Stimulated activated naive CD8-positive, alpha-beta T cell treated with anti-CD3 and anti-CD28 coated beads, Interleukin-15, amount 100 ng/mL, for 72 hours (primary cell): ENCODE results near the gene GCNT1.
"Not testable (repeated sequence)": the region's sequence is repeated elsewhere in the genome, so short reads cannot be mapped to it uniquely, and the experiment has no call there.

Source experiments
- ATAC-seq: fragments of 150-1000 bp; cut with Tn5 transposase; 2 replicates; pipeline ENCODE4 v1.10.0; 2021; ENCODE audit warnings: mild to moderate bottlenecking, moderate library complexity
- DNase-seq, 2 donors: peaks; one replicate each; pipeline ENCODE4 v3.0.0; 2021 to 2022
- H3K27ac Mint-ChIP-seq, 2 donors: one replicate each; pipeline ENCODE4 v1.8.0; 2022; ENCODE audit warnings: mild to moderate bottlenecking in 2 of 2, mixed read lengths in 2 of 2, moderate library complexity in 2 of 2
- H3K27me3 Mint-ChIP-seq: one replicate; pipeline ENCODE4 v1.8.0; 2022; ENCODE audit warnings: mixed read lengths
- H3K4me1 Mint-ChIP-seq: one replicate; pipeline ENCODE4 v1.8.0; 2022; ENCODE audit warnings: mild to moderate bottlenecking, mixed read lengths
- H3K4me3 Mint-ChIP-seq, 2 donors: one replicate each; pipeline ENCODE4 v1.8.0; 2022; ENCODE audit warnings: mild to moderate bottlenecking in 2 of 2, mixed read lengths in 2 of 2, moderate library complexity in 1 of 2
- H3K9me3 Mint-ChIP-seq, 2 donors: one replicate each; pipeline ENCODE4 v1.8.0; 2022; ENCODE audit warnings: mixed read lengths in 2 of 2

Gene GCNT1

DNA sequence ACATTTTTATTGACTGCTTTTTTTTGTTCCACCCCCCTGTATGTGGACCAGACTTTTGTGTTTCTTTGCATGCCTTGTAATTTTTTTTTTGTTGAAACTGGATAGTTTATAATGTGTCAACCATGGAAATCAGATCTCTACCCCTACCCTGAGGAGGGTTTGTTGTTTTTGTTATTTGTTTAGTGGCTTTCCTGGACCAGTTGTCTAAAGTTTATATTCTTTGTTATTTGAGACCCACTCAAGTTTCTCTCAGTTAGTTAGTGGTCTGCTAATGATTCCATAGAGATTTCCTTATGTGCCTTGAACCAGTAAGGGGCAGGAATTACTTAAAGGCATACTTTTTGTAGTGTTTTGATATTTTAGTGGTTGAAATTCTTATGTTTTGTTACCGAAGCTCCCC lies 41.1 kb downstream of the GCNT1 start:
- H3K9me3 Mint-ChIP-seq: peaks cover 0 to 4% of the 10 kb centered on the region in 2 donors
- H3K4me1 Mint-ChIP-seq: no peaks in the 10 kb centered on the region
- H3K4me3 Mint-ChIP-seq: no peak overlapping the region
- H3K27ac Mint-ChIP-seq: no peak overlapping the region
- DNase-seq (no peak), ATAC-seq (no peak)
- no peaks in the 10 kb centered on the region for H3K27me3 Mint-ChIP-seq

DNA sequence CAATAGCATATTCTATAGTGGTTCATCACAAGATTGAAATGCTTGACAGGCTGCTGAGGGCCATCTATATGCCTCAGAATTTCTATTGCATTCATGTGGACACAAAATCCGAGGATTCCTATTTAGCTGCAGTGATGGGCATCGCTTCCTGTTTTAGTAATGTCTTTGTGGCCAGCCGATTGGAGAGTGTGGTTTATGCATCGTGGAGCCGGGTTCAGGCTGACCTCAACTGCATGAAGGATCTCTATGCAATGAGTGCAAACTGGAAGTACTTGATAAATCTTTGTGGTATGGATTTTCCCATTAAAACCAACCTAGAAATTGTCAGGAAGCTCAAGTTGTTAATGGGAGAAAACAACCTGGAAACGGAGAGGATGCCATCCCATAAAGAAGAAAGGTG lies 43.8 kb downstream of the GCNT1 start:
- DNase-seq: no peak
- Mint-ChIP-seq H3K9me3 (no peaks in the 10 kb centered on the region), H3K4me3 (no peak overlapping the region), H3K27me3 (no peaks in the 10 kb centered on the region), H3K4me1 (no peaks in the 10 kb centered on the region), H3K27ac (no peak overlapping the region)
- ATAC-seq: no peak

DNA sequence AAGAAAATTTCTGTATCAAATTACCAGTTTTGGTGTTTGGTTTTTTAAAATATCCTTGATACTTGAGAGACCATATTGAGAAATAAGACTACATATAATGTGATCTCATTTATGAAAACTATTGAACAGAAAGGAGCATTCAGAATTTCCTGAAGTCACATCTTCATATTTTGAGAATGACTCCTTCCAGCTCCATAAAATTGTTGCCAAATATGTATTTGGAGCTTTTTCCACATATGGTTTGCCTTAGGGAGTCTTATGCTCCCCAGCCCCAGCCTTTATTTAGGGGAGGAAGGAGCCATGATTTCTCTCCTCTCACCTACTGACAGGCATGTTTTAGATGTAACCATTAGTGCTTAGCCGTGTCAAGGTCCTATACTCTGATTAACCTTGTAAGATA lies 51.1 kb downstream of the GCNT1 start:
- Mint-ChIP-seq H3K27me3 (no peaks in the 10 kb centered on the region), H3K4me1 (no peaks in the 10 kb centered on the region)

DNA sequence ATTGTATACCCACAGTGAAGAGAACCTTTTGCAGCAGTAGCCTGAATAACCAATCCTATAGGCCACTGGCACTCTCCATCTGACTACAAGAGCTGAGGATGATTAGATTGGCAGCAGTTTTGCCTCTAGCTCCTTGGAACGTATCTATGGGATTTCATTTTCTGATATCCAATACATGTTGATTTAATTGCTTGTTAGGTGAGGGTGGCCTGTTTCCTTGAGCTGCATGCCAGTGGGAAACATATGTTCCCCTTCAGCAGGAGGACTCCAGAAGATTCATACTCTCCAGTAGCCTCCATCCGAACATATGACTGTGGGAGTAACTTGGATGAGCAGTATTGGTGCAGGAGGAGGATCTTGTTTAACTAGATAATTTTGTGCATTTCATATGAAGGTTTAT lies 51.5 kb downstream of the GCNT1 start:
- Mint-ChIP-seq H3K27me3 (no peaks in the 10 kb centered on the region), H3K9me3 (peaks cover 0 to 3% of the 10 kb centered on the region in 2 donors), H3K4me3 (no peak overlapping the region), H3K4me1 (no peaks in the 10 kb centered on the region), H3K27ac (no peak overlapping the region)
- no peak for DNase-seq
- ATAC-seq: no peak

More for the DNA sequence above, 51.1 kb downstream of the GCNT1 start:
- Mint-ChIP-seq H3K27ac (no peak overlapping the region), H3K9me3 (peaks cover 0 to 3% of the 10 kb centered on the region in 2 donors), H3K4me3 (no peak overlapping the region)
- no peak for DNase-seq
- ATAC-seq: no peak

DNA sequence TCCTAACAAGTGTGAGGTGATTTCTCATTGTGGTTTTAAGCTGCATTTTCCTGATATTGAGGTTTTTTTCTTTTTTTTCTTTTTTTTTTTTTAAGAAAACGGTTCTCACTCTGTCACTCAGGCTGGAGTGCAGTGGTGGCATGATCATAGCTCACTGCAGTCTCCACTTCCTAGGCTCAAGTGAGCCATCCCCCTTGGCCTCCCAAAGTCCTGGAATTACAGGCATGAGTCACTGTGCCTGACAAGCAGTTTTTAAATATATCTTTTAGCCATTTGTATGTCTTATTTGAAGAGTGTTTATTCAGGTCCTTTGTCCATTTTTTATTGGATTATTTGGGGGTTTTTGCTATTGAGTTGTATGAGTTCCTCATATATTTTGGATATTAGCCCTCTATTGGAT lies 53.8 kb downstream of the GCNT1 start:
- H3K4me3 Mint-ChIP-seq: no peak overlapping the region
- H3K27ac Mint-ChIP-seq: no peak overlapping the region
- DNase-seq: no peak
- peaks cover 7% of the 10 kb centered on the region for H3K27me3 Mint-ChIP-seq
- ATAC-seq: no peak
- no peaks in the 10 kb centered on the region for H3K4me1 Mint-ChIP-seq
- peaks cover 0 to 3% of the 10 kb centered on the region in 2 donors for H3K9me3 Mint-ChIP-seq

DNA sequence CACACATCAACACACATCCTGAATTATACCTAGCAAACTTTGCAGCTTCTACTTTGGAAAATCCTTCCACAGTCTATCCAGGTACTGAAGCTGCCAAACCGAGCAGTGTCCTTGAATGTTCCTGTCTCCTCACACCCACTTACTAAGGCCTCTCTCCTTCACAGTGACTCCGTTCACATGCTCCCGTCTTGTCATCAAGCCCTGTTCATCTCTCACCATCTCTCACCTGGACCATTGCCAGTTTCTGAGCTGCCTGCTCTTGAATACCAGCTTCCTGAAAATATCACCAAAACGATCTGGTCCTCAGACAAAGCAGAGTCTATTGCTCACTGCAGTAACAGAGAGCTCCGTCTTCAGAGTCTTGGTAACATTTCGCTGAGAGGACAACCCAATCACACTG lies 57.4 kb downstream of the GCNT1 start:
- DNase-seq: no peak
- H3K9me3 Mint-ChIP-seq: peaks cover 0 to 3% of the 10 kb centered on the region in 2 donors
- peaks cover 18% of the 10 kb centered on the region for H3K27me3 Mint-ChIP-seq
- no peaks in the 10 kb centered on the region for H3K4me1 Mint-ChIP-seq
- no peak for ATAC-seq
- H3K4me3 Mint-ChIP-seq: no peak overlapping the region
- no peak overlapping the region for H3K27ac Mint-ChIP-seq

DNA sequence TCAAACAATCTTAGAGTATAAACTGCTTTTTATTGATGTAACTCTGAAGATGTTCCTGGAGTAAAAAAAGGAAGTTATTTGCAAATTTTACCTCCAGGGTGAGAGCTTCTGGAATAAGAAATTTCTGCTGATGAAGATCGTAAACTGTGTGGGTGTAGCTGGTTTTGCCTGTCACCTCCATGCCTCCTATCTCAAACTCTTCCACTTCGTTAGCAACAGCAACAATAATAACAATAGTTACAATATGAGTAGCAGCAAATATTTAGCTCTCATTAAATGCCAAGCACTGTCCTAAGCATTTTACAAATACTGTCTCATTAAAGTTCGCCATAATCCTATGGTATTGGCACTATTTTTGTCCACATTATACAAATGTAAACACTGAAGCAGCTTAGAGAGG lies 57.9 kb downstream of the GCNT1 start:
- Mint-ChIP-seq H3K27ac (no peak overlapping the region), H3K9me3 (peaks cover 0 to 3% of the 10 kb centered on the region in 2 donors), H3K27me3 (peaks cover 18% of the 10 kb centered on the region), H3K4me3 (no peak overlapping the region), H3K4me1 (no peaks in the 10 kb centered on the region)
- DNase-seq (no peak), ATAC-seq (no peak)

DNA sequence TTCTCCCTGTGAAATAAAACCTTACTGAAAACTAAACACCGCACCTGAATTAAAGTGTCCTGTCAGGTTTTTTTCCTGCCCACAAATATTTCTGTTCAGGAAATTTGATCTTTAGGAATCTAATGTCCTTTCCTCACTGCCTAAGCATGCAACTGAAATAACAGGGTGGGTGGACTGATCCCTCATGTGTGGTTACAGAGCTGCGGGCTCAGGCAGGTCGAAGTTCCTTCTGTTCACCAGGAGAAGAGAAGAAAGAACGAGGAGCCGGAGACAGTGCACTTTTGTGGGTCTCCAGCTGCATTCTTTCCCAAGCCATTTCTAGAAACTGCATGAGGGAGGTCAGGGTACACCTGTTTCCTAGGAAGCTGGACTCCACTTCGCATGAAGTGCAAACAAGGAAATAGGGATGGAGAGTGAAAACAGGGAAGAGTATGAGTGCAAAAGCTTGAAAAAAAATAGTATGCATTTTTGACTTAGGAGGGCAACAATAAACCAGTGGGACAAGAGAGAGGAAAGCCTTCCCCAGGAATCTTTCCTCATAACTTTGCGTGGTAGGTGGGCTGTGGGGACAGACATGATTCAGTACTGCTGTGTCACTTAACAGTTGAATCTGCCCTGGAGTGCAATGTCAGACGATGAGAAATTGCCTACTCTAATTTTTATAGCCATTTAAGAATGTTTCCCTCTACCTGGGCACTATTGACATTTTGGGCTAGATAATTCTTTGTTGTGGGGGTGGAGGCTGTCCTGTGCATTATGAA lies 60.3 kb downstream of the GCNT1 start:
- H3K27ac Mint-ChIP-seq: no peak overlapping the region
- peaks cover 18% of the 10 kb centered on the region for H3K27me3 Mint-ChIP-seq
- ATAC-seq (no peak), DNase-seq (no peak)
- no peaks in the 10 kb centered on the region for H3K9me3 Mint-ChIP-seq
- H3K4me3 Mint-ChIP-seq: no peak overlapping the region
- H3K4me1 Mint-ChIP-seq: no peaks in the 10 kb centered on the region

DNA sequence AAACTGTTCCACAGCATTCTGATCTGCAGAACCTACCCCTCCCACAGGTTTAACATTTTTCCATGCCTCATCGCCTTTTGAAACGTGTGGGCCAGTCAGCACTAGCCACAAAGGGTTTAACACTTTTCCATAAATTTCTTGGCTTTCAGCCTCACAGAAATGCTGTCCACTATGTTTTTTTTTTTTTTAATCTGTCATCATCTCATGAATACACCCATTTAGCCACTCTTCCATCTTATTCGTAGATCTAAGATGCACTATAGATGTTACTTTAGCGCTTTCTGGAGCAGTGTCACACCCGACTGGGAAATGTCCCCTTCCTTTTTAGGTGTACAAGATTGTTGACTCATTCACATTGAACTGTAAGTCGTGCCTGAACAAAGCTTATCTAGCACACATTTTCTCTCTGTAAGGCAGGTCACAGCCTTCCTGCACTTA lies 62.3 kb downstream of the GCNT1 start:
- no peak overlapping the region for H3K4me3 Mint-ChIP-seq
- no peaks in the 10 kb centered on the region for H3K9me3 Mint-ChIP-seq
- no peak for DNase-seq
- H3K4me1 Mint-ChIP-seq: no peaks in the 10 kb centered on the region
- H3K27ac Mint-ChIP-seq: no peak overlapping the region
- peaks cover 16% of the 10 kb centered on the region for H3K27me3 Mint-ChIP-seq
- no peak for ATAC-seq

DNA sequence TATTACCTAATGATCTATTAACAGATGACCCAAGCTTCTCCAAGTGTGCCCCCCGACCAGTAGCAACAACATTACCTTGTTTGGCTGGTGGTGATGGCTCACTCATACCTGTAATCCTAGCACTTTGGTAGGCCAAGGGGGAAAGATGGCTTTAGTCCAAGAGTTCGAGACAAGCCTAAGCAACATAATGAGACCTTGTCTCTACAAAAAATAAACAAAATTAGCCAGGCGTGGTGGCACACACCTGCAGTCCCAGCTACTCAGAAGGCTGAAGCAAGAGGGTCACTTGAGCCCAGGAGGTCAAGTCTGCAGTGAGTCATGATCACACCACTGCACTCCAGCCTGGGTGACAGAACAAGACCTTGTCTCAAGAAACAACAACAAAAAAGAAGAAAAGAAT lies 62.9 kb downstream of the GCNT1 start:
- H3K4me1 Mint-ChIP-seq: no peaks in the 10 kb centered on the region
- no peak overlapping the region for H3K4me3 Mint-ChIP-seq
- no peak for DNase-seq
- H3K27ac Mint-ChIP-seq: no peak overlapping the region
- peaks cover 11% of the 10 kb centered on the region for H3K27me3 Mint-ChIP-seq
- no peak for ATAC-seq
- H3K9me3 Mint-ChIP-seq: no peaks in the 10 kb centered on the region

DNA sequence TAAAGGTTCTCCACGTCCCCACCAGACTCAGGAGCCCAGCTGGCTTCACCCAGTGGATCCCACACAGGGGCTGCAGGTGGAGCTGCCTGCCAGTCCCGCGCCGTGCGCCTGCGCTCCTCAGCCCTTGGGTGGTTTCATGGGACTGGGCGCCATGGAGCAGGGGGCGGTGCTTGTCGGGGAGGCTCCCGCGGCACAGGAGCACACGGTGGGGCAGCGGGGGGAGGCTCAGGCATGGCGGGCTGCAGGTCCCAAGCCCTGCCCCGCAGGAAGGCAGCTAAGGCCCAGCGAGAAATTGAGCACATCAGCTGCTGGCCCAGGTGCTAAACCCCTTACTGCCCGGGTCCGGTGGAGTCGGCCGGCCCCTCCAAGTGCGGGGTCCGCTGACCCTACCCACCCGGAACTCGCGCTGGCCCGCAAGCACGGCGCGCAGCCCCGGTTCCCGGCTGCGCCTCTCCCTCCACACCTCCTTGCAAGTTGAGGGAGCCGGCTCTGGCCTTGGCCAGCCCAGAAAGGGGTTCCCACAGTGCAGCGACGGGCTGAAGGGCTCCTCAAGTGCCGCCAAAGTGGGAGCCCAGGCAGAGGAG lies 64.7 kb downstream of the GCNT1 start:
- H3K4me1 Mint-ChIP-seq, DNase-seq, H3K9me3 Mint-ChIP-seq, H3K4me3 Mint-ChIP-seq, H3K27ac Mint-ChIP-seq: not testable (repeated sequence)
- peaks cover 11% of the 10 kb centered on the region for H3K27me3 Mint-ChIP-seq
- ATAC-seq: peak; percentile 28

DNA sequence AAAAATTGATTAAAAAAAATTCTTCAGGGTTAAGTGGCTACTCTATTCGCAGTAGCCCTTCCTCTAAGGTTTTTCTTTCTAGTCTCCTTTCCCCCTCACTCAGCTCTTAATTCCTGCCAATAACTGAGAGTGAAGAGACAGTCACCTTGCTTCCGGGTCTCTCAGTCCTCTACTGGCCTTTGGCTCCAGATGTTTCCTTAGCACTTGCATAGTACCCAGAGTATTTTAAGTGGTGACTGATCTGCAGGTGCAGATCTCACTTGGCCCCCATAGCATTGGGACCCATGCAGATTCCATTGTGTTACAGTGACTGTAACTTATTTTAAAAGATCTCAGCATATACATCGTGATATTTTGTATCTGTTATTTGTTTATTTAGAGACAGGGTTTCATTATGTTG lies 66.2 kb downstream of the GCNT1 start:
- Mint-ChIP-seq H3K4me3 (no peak overlapping the region), H3K27ac (no peak overlapping the region), H3K27me3 (no peaks in the 10 kb centered on the region)

DNA sequence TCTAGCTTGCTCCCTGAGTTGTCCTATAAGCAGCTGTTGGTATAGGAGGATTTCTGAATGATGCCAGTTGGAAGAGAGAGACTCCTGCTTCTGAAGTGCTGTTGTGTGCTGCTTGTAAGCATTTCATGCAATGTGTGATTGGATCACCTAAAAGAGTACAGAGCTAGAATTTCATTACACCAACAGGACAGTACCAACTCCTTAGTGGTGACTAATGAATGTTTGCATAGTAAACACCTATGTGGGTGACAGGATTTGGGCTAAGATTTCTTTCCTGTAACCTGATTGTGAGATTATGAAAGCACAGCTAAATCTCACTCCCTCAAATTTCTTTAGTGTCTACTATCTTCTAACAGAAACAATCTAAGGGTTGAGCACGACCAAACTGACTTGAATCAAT lies 67.0 kb downstream of the GCNT1 start:
- no peak overlapping the region for H3K27ac Mint-ChIP-seq
- H3K9me3 Mint-ChIP-seq: no peaks in the 10 kb centered on the region
- H3K4me3 Mint-ChIP-seq: no peak overlapping the region
- no peaks in the 10 kb centered on the region for H3K27me3 Mint-ChIP-seq
- ATAC-seq: no peak
- no peak for DNase-seq
- H3K4me1 Mint-ChIP-seq: no peaks in the 10 kb centered on the region

More for the DNA sequence above, 66.2 kb downstream of the GCNT1 start:
- H3K9me3 Mint-ChIP-seq: no peaks in the 10 kb centered on the region
- ATAC-seq: no peak
- H3K4me1 Mint-ChIP-seq: no peaks in the 10 kb centered on the region
- DNase-seq: no peak

DNA sequence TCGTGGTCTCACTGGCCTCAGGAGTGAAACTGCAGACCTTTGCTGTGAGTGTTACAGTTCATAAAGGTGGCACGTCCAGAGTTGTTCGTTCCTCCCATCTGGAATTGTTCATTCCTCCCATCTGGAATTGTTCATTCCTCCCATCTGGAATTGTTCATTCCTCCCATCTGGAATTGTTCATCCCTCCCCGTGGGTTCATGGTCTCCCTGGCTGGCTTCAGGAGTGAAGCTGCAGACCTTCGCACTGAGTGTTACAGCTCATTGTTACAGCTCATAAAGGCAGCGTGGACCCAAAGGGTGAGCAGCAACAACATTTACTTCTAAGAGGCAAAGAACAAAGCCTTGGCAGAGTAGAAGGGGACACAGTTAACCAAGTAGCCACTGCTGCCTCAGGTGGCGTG lies 69.1 kb downstream of the GCNT1 start:
- DNase-seq (no peak), ATAC-seq (no peak)
- no peak overlapping the region for H3K27ac Mint-ChIP-seq
- peaks cover 2% of the 10 kb centered on the region for H3K4me1 Mint-ChIP-seq
- H3K27me3 Mint-ChIP-seq: no peaks in the 10 kb centered on the region
- H3K9me3 Mint-ChIP-seq: no peaks in the 10 kb centered on the region
- H3K4me3 Mint-ChIP-seq: no peak overlapping the region

DNA sequence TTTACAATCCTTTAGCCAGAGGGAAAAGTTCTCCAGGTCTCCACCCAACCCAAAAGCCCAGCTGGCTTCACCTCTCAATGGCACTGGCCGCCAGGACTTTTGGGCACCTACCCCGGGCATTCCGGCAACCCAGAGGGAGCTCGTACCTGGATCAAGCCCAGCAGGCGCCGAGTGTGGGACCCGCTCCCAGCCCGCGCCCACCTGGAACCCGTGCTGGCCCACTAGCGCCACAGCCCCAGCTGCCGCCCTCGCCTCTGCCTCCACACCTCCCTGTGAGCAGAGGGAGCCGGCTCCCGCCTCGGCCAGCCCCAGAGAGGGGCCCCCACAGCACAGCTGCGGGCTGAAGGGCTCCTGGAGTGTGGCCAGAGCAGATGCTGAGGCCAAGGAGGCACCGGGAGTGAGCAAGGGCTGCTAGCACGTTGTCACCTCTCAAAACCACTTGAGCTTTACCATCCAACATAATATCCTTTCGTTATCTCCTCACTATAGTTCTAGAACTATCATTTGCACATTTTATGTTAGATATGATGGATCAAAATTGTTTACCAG lies 69.7 kb downstream of the GCNT1 start:
- H3K9me3 Mint-ChIP-seq: no peaks in the 10 kb centered on the region
- H3K4me1 Mint-ChIP-seq: peaks cover 9% of the 10 kb centered on the region
- no peak overlapping the region for H3K4me3 Mint-ChIP-seq
- DNase-seq: no peak
- ATAC-seq: no peak
- H3K27ac Mint-ChIP-seq: no peak overlapping the region
- no peaks in the 10 kb centered on the region for H3K27me3 Mint-ChIP-seq

DNA sequence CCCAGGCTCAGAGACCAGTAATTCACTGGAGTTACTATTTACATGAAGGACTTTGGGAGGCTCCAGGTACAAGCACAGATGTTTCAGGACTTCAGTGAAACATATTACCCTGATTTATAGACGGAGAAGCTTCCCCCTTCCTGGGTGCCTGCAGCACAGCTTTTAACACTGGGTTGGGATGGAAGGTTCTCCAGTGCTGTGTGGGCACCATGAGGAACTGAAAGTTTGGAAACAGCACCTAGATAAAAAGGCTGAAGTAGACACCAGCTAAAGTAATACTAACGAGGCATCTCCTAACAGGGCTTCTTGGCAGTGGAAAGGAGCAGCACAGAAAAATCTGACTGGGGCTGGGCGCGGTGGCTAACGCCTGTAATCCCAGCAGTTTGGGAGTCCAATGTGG lies 70.7 kb downstream of the GCNT1 start:
- Mint-ChIP-seq H3K9me3 (no peaks in the 10 kb centered on the region), H3K27me3 (no peaks in the 10 kb centered on the region), H3K4me3 (no peak overlapping the region), H3K27ac (no peak overlapping the region), H3K4me1 (peaks cover 15% of the 10 kb centered on the region)
- no peak for DNase-seq
- no peak for ATAC-seq
